ENCODE data around the gene BIRC6.
"Not testable (repeated sequence)": the region's sequence is repeated elsewhere in the genome, so short reads cannot be mapped to it uniquely, and the experiment has no call there.

BIRC6 gene

DNA sequence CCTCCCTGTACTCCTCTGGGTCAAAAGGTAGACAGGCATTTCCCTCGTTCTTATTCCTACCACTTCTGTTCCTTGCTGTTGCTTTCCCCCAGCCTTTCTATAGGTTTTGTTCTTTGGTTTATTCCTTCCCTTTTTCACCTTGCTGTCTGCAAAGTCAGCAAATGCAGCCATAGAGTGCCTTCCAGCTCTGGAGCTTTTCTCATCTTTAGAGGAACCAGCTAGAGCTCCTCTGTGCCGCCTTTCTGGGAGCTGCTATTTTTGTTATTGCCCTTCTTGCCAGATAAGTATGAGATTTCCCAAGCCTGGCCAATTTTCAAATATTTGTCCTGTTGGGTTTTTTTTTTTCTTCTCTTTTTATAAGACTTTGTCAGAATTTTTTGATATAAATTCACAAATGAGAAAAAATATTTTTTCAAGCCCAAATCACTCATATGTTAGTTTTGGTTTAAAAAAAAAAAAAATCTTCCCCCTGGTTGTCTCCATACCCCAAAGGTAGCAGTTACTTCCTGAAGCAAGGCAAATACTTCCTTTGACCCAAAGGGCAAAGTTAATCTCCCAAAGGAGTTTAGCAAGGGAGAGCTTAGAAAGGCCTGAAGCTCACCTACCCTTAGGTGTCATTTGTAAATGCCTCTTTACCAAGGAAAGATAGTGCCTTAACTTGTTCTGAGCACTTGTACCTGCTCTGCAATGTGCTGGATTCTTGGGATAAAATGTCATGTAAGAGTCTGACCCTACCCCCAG is 265.9 kb downstream of the BIRC6 start:
- no peak for DNase-seq

DNA sequence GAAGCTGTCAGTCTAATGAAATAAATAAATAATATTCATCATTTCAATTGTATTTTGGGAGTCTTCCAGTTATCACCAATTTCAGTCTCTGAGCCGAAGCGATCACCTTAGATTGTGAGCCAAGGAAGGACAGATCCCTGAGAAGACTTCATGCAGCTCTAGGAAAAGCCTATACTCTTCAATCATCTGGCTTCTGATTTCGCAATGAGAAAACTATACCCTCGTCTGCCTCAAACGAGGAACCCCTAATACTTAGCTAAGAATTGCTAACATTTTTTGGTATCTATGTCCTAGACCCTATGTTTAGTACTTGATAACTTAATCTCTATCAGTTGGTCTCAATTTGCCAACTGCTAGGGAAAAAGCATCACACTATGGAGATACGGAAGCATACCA is 266.5 kb downstream of the BIRC6 start:
- no peak for DNase-seq

DNA sequence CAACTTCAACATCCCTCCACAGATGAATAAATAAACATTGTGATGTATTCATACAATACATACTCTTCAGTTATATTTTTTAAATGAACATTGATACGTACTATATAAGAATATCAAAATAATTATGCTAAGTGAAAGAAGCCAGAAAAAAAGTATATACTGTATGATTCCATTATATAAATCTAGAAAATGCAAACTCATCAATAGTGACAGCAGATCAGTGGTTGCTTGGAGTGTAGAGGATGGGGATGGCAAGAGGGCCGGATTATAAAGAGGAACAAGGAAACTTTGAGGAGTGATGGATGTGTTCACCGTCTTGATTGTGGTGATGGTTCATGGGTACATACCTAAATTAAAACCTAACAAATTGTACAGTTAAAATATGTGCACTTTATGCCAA is 268.0 kb downstream of the BIRC6 start:
- DNase-seq, result no peak

DNA sequence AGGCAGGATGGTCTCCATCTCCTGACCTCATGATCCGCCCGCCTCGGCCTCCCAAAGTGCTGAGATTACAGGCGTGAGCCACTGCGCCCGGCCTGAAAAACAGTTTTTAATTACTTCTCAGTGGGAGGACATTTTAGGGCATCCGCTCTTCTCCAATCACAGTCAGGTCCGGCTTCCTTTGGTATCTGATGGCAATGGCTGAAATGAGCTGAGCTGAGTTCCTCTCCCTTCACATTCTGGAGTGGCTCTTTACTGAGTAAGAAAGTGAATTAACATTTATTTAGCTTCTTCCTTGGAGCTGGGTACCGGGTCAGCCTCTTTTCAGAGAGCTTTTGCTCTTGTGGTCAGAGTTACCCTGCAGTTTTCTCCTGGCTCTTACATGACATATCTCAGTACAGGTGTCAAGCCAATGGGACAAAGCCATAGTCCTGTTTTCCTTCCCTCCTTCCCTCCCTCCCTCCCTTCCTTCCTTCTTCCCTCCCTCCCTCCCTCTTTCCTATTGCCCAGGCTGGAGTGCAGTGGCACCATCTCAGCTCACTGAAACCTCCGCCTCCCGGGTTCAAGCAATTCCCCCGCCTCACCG is 269.9 kb downstream of the BIRC6 start:
- DNase-seq, result no peak

DNA sequence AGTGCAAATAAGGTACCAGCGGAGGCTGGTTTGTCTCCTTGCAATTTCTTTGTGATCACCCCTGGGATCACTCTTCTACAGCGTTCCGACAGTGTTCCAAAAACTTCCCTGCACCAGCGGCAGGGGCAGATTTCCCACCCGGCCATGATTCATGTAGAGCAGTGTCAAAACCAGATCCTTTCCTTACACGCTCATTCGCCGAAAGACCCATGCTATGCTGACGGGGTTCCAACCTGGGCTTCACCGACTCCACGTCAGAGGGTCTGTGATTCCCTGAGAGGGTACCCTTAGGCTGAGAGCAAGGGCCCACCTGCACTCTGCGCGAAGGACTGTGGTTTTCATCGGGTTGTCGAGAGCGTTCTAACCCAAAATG is 270.6 kb downstream of the BIRC6 start:
- DNase-seq, result no peak

DNA sequence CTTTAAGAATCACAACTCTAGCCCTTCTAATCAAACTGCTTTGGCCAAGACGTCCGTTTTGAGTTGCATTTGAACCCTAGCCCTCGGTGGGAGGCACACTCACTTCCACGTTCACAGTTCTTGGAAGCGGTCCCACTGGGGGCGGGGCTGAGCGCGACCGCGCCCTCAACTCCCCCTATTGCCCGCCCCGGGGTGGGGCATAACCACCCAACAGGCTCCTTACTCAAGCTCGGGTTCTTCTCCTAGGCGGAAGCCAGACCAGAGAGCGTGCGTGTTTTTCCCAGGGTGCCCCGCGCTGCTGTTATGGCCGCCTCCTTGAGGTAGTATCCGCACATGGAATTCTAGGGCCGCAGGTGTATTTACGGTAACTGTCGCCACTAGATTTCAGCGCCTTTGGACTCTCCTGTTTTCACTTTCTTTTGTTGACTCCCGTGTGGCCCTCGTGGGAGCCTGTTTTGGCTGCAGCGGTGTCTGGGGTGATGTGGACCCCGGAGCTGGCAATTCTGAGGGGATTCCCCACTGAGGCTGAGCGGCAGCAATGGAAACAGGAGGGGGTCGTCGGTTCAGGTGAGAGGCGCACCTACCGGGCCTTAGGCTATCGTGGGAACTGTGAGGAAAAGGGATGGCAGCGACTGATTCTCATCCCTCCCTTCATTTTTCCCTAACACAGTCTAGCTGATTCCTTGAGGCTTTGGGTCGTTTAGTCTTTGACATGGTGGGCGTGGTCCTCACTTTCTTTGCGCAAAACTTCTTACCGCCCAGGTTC is 271.2 kb downstream of the BIRC6 start, which contains the start of gene TTC27:
Gene TTC27 (plus strand): TSS at position 237 of the 766 bp plus-strand sequence. CDS start 243 bp downstream, at position 480.
- DNase-seq, result peak; percentile 98

DNA sequence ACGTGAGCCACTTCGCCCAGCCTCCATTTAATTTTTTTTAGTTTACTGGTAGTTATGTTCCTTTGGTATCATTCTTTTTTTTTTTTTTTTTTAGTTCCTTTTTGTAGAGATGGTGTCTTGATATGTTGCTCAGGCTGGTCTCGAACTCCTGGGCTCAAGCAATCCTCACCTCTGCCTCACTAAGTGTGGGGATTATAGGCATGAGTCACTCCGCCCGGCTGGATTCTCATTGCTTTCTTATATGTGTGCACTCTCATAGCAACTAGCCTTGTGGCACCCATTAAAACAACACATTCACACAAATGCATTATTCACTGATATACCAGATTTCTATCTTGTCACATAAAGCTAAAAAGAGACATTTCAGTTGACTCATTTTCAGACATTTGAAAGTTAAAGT is 275.3 kb downstream of the BIRC6 start:
- no peak for DNase-seq

DNA sequence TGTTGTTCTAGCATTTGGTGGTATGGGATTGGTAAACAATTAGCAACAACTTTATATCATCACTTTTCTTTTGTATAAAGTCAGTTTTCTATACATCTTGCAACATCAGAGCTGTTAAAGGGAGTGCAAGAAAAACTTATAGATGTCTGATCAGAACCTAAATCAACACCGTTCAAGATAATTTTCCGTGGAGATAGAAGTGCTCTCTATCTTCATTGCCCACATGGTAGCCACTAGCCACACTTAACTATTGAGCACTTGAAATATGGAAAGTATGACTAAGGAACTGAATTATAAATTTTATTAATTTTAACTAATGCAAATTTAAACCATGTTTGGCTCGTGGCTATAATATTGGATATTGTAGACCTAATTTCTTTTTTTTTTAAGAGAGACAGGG is 276.2 kb downstream of the BIRC6 start:
- no peak for DNase-seq

DNA sequence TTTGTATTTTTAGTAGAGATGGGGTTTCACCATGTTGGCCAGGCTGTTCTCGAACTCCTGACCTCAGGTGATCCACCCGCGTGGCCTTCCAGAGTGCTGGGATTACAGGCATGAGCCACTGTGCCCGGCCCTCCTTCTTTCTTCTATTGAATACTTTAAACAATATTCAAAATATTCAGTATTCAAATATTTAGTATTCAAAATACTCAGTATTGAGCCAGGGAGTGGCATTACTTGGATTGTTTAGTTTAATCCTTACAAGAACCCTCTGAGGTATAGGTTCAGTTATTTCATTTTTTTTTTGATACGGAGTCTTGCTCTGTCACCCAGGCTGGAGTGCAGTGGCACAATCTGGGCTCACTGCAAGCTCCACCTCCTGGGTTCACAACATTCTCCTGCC is 281.7 kb downstream of the BIRC6 start:
- not testable (repeated sequence) for DNase-seq

DNA sequence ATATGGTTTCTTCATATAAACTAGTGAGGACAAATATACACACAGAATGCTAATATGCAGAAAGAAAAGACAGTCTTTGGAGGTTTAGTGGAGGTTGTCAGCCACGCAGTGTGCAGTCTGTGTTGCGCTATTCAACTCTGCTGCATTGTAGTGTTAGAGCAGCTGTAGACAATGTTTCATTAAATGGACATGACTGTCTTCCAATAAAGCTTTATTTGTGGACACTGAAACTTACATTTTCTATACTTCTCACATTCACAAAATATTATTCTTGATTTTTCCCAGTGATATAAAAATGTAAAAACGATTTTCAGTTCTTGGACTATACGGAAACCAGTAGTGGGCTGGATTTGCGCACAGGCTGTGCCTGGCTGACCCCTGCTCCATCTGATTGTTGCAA is 284.4 kb downstream of the BIRC6 start:
- no peak for DNase-seq

DNA sequence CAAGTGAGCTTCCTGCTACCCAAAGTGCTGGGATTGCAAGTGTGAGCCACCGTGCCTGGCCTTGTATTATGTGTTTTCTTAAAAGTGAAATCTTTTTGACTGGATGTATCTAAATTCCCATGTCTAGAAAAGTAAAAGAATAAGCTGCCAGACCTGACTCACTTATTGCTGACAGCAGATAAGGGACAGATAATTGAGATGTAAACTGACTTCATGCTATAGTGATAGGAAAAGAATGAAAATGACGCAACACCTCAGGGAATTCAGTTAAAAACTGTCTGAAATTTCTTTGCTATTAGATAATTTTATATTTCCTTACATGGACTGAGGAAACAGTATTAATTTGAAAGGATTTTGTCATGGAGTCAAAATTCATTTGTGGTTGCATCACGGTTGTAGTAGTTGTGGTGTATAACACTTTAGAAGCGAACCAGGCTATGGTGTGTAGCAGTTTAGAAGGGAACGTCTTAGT is 290.4 kb downstream of the BIRC6 start:
- DNase-seq, result no peak

DNA sequence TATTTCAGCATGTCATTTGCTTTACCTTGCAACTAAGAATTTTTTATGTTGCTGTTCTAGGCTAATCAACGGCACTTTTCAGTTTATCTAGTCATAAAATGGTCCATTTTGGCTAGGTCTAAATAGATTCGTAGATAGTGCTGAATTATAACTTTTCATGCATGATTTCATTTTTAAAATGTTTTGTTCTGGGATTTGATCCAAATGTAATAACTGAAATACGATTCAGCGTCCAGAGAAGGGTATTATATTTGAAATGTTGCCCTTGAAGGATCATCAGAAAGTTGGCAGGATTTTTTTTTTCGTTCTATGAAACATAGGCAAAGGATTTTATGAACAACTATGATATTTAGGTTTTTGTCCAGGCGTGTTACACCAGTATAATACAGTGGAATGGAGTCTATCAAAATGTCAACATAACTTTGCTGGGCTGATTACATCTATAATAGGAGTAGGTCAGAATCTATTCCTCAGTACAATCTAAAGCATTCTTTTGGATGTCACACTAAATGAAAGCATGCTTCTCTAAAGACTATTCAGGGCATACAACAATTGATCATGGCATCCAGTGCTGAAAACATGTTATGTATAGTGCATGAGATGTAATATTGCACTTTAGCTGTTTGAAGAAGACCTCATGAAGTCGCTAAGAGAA is 295.9 kb downstream of the BIRC6 start:
- DNase-seq, result no peak

DNA sequence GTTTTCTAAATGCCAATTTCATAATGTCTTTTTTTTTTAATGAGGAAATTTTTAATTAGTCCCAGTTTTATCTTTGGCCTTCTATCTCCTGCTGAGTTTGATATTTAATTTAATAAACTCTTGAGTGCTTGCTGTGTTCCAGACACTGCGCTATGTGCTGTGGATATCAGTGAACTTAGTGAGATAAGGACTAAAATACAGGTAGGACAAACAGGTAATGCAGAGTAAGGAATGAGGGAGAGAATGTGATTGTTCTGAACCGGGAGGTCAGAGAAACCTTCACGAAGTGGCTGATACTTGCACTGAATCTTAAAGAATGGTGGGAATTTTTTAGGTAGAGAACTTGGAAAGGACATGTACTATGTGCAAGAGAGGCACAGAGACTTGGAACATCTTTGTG is 299.2 kb downstream of the BIRC6 start:
- DNase-seq, result no peak

DNA sequence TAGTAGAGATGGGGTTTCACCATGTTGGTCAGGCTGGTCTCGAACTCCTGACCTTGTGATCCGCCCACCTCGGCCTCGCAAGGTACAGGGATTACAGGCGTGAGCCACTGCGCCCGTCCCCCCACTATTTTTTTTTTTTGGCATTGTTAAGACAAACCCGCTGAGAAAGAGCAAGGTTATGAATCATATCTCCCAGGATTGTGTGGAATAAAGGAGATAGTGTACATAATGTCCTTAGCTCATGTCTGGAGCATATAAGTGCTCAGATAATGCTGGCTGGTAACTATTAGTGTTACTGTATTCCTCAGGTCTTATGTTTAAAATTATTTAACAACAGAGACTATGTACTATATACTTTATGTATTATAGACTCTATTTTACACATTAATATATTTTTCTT is 307.0 kb downstream of the BIRC6 start:
- DNase-seq, result no peak

DNA sequence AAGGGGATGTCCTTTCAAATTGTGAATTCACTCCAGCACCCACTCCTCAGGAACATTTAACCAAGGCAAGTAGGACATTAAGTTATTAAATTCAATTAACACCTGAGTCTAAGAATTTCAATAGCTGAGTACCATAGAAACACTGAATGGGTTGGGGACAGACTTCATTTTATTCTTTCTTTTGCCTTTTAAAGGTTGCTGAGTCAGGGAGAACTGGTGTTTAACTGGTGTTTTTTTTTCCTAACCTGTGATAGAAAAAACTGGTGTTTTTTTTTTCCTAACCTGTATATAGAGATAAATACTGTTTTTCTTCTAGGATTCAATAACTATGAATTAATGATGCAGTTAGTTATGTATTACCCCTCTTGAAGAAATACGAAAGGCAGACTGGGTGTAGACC is 309.9 kb downstream of the BIRC6 start:
- DNase-seq, result no peak

DNA sequence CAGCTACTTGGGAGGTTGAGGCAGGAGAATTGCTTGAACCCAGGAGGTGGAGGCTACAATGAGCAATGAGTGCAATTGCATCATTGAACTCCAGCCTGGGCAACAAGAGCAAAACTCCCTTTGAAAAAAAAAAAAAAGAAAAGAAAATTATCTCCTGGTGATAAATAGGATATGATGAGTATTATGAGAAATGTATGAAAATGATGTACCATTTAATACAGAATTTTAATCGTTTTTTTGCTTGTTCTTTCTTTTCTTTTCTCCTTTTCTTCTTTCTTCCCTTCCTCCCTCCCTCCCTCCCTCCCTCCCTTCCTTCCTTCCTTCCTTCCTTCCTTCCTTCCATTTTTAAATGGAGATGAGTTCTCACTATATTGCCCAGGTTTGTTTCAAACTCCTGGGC is 311.4 kb downstream of the BIRC6 start:
- no peak for DNase-seq
